IPS-NIHi7 (cell line): ENCODE results near the gene CKAP2.
A peak's percentile ranks its signal among the peaks of the same experiment; 100 is the strongest.
"Not testable (repeated sequence)": the region's sequence is repeated elsewhere in the genome, so short reads cannot be mapped to it uniquely, and the experiment has no call there.

Source experiments
- DNase-seq: peaks from one replicate; pipeline ENCODE4 v3.0.0; 2012; ENCODE audit warnings: mixed read lengths; ENCODE audit errors: extremely low spot score

Gene CKAP2

GRCh38 chr13:52454820-52455676 lies at the start of gene CKAP2:
TSS of gene CKAP2 (plus strand) at chr13:52455478. CDS start at chr13:52455557, 79 bp downstream.
- DNase-seq, result peak; percentile 90

GRCh38 chr13:52405767-52406494 lies 49.3 kb upstream of the CKAP2 start, which contains the start of gene THSD1:
TSS of gene THSD1 (minus strand) at chr13:52406172. CDS start at chr13:52402600, 3,572 bp downstream.
- DNase-seq, result peak; percentile 44

- no peak for DNase-seq
These were observed 48.6 kb upstream of the CKAP2 start for GRCh38 chr13:52406629-52407028.

- DNase-seq, result not testable (repeated sequence)
These were observed 47.8 kb upstream of the CKAP2 start for GRCh38 chr13:52407436-52407835.

- DNase-seq, result not testable (repeated sequence)
These were observed 47.1 kb upstream of the CKAP2 start for GRCh38 chr13:52408071-52408658.

GRCh38 chr13:52411629-52412028 lies 43.6 kb upstream of the CKAP2 start:
- DNase-seq, result no peak

- DNase-seq, result no peak
These were observed 43.1 kb upstream of the CKAP2 start for GRCh38 chr13:52412128-52412527.

- no peak for DNase-seq
These were observed 41.2 kb upstream of the CKAP2 start for GRCh38 chr13:52414051-52414450.

GRCh38 chr13:52414963-52415362 lies 40.3 kb upstream of the CKAP2 start:
- no peak for DNase-seq

GRCh38 chr13:52419080-52419479 lies 36.2 kb upstream of the CKAP2 start:
- no peak for DNase-seq

- DNase-seq, result no peak
These were observed 34.1 kb upstream of the CKAP2 start for GRCh38 chr13:52421216-52421615.

GRCh38 chr13:52428295-52428694 lies 27.0 kb upstream of the CKAP2 start:
- no peak for DNase-seq

- no peak for DNase-seq
These were observed 22.8 kb upstream of the CKAP2 start for GRCh38 chr13:52432456-52432855.

GRCh38 chr13:52446265-52446664 lies 9.0 kb upstream of the CKAP2 start:
- no peak for DNase-seq

- DNase-seq, result no peak
These were observed 7.9 kb upstream of the CKAP2 start for GRCh38 chr13:52447354-52447753.

GRCh38 chr13:52447815-52448552 lies 7.3 kb upstream of the CKAP2 start:
- no peak for DNase-seq

GRCh38 chr13:52449331-52450011 lies 5.8 kb upstream of the CKAP2 start:
- DNase-seq, result no peak

- peak; percentile 92 for DNase-seq
These were observed 5.1 kb upstream of the CKAP2 start, which contains the start of gene VPS36 for GRCh38 chr13:52450012-52450792. TSS of gene VPS36 (minus strand) at chr13:52450634. CDS start at chr13:52450594, 40 bp downstream.

- no peak for DNase-seq
These were observed 4.5 kb upstream of the CKAP2 start for GRCh38 chr13:52450793-52451116.

GRCh38 chr13:52451135-52451804 lies 4.0 kb upstream of the CKAP2 start:
- DNase-seq, result no peak
